ENCODE measurements around the gene FAM161A.
"Not testable (repeated sequence)": the region's sequence is repeated elsewhere in the genome, so short reads cannot be mapped to it uniquely, and the experiment has no call there.

FAM161A gene

GRCh38 chr2:61845320-61845719, 8.5 kb downstream of the FAM161A start:
- DNase-seq (ENCODE audit: low read depth in 2 of 2, low spot score in 1 of 2), result no peak

- DNase-seq (ENCODE audit: low read depth in 2 of 2, low spot score in 1 of 2), result no peak
Measured at GRCh38 chr2:61841286-61841685, 12.6 kb downstream of the FAM161A start.

- no peak for DNase-seq (ENCODE audit: low read depth in 2 of 2, low spot score in 1 of 2)
Measured at GRCh38 chr2:61834893-61835292, 19.0 kb downstream of the FAM161A start.

GRCh38 chr2:61833971-61834370, 19.9 kb downstream of the FAM161A start:
- DNase-seq (ENCODE audit: low read depth in 2 of 2, low spot score in 1 of 2), result no peak

GRCh38 chr2:61832183-61832841, 21.5 kb downstream of the FAM161A start:
- no peak for DNase-seq (ENCODE audit: low read depth in 2 of 2, low spot score in 1 of 2)

GRCh38 chr2:61822255-61822654, 31.6 kb downstream of the FAM161A start:
- DNase-seq (ENCODE audit: low read depth in 2 of 2, low spot score in 1 of 2), result no peak

GRCh38 chr2:61816480-61817355, 37.1 kb downstream of the FAM161A start:
- no peak for DNase-seq (ENCODE audit: low read depth in 2 of 2, low spot score in 1 of 2)

- DNase-seq (ENCODE audit: low read depth in 2 of 2, low spot score in 1 of 2), result no peak
Measured at GRCh38 chr2:61814539-61815160, 39.2 kb downstream of the FAM161A start.

GRCh38 chr2:61813314-61813713, 40.5 kb downstream of the FAM161A start:
- not testable (repeated sequence) for DNase-seq (ENCODE audit: low read depth in 2 of 2, low spot score in 1 of 2)

- no peak for DNase-seq (ENCODE audit: low read depth in 2 of 2, low spot score in 1 of 2)
Measured at GRCh38 chr2:61811821-61812220, 42.0 kb downstream of the FAM161A start.

- DNase-seq (ENCODE audit: low read depth in 2 of 2, low spot score in 1 of 2), result not testable (repeated sequence)
Measured at GRCh38 chr2:61810203-61810602, 43.7 kb downstream of the FAM161A start.

- not testable (repeated sequence) for DNase-seq (ENCODE audit: low read depth in 2 of 2, low spot score in 1 of 2)
Measured at GRCh38 chr2:61808693-61809092, 45.2 kb downstream of the FAM161A start.

- DNase-seq (ENCODE audit: low read depth in 2 of 2, low spot score in 1 of 2), result no peak
Measured at GRCh38 chr2:61807036-61807757, 46.7 kb downstream of the FAM161A start.

GRCh38 chr2:61802548-61802947, 51.3 kb downstream of the FAM161A start:
- no peak for DNase-seq (ENCODE audit: low read depth in 2 of 2, low spot score in 1 of 2)

GRCh38 chr2:61799099-61799498, 54.8 kb downstream of the FAM161A start:
- DNase-seq (ENCODE audit: low read depth in 2 of 2, low spot score in 1 of 2), result no peak

GRCh38 chr2:61797446-61797845, 56.4 kb downstream of the FAM161A start:
- not testable (repeated sequence) for DNase-seq (ENCODE audit: low read depth in 2 of 2, low spot score in 1 of 2)

GRCh38 chr2:61795408-61795807, 58.5 kb downstream of the FAM161A start:
- no peak for DNase-seq (ENCODE audit: low read depth in 2 of 2, low spot score in 1 of 2)

GRCh38 chr2:61793389-61793836, 60.4 kb downstream of the FAM161A start:
- peak; percentile 5 to 36 for DNase-seq (ENCODE audit: low read depth in 2 of 2, low spot score in 1 of 2)

GRCh38 chr2:61792355-61792890, 61.4 kb downstream of the FAM161A start:
- no peak for DNase-seq (ENCODE audit: low read depth in 2 of 2, low spot score in 1 of 2)

GRCh38 chr2:61789807-61790602, 63.9 kb downstream of the FAM161A start:
- DNase-seq (ENCODE audit: low read depth in 2 of 2, low spot score in 1 of 2), result no peak
